ENCODE data around the gene CDC42EP3. TPM values are rescaled to one million over a fixed set of nuclear protein-coding genes. Genes with fewer than 3 reads are reported as not detected.
A peak's percentile ranks its signal among the peaks of the same experiment; 100 is the strongest.

Gene CDC42EP3
- total and polyA plus RNA-seq, 3 donors from 2014 or later: 44.3 to 107 (median 50.6) TPM

GRCh38 chr2:37672104-37672869, 845 bp upstream of the CDC42EP3 start:
- TF ChIP-seq CTCF (IDR thresholded peaks at IDR 0.05) (no peak), POLR2A (IDR thresholded peaks at IDR 0.05) (no peak)
- peak; percentile 87 for DNase-seq
- intact Hi-C loops (cut with DNase I; ENCODE audit: low total_unique reads): no loop called here
- no peaks in the 10 kb centered on the region for H3K9me3 ChIP-seq
- H3K4me3 ChIP-seq: peak overlapping the region; percentile 83 to 95
- 2% methylated on average over 39 to 68 of the region's 69 CpGs for WGBS, 2 donors
- H3K27me3 ChIP-seq: no peaks in the 10 kb centered on the region
- no peaks in the 10 kb centered on the region for H3K36me3 ChIP-seq (ENCODE audit: low read depth, missing control alignments)
- peaks cover 3% of the 10 kb centered on the region for H3K4me1 ChIP-seq
- peak overlapping the region; percentile 88 to 94 for H3K27ac ChIP-seq

- TF ChIP-seq CTCF (IDR thresholded peaks at IDR 0.05) (no peak), POLR2A (IDR thresholded peaks at IDR 0.05) (no peak)
- Histone ChIP-seq H3K36me3 (ENCODE audit: low read depth, missing control alignments) (no peaks in the 10 kb centered on the region), H3K4me3 (peak overlapping the region; percentile 83 to 95), H3K27me3 (no peaks in the 10 kb centered on the region), H3K27ac (peak overlapping the region; percentile 88 to 94), H3K9me3 (no peaks in the 10 kb centered on the region), H3K4me1 (peaks cover 7% of the 10 kb centered on the region)
- 0% methylated on average over 28 of the region's 29 CpGs; no CpG with 5 or more reads in 1 of the 2 donors for WGBS, 2 donors
- DNase-seq: peak; percentile 19
- intact Hi-C loops (cut with DNase I; ENCODE audit: low total_unique reads): no loop called here
Measured at GRCh38 chr2:37671816-37672103, 318 bp upstream of the CDC42EP3 start.

GRCh38 chr2:37670378-37671008, 949 bp downstream of the CDC42EP3 start:
- intact Hi-C loops (cut with DNase I; ENCODE audit: low total_unique reads): no loop called here
- peaks cover 7% of the 10 kb centered on the region for H3K4me1 ChIP-seq
- peak overlapping the region; percentile 83 to 95 for H3K4me3 ChIP-seq
- no peak for TF ChIP-seq CTCF (IDR thresholded peaks at IDR 0.05)
- no peak for TF ChIP-seq POLR2A (IDR thresholded peaks at IDR 0.05)
- no peaks in the 10 kb centered on the region for H3K36me3 ChIP-seq (ENCODE audit: low read depth, missing control alignments)
- DNase-seq: no peak
- 8 to 10% methylated on average over 11 of the region's 11 CpGs for WGBS, 2 donors
- H3K27ac ChIP-seq: peak overlapping the region; percentile 75 to 88
- H3K27me3 ChIP-seq: no peaks in the 10 kb centered on the region
- no peaks in the 10 kb centered on the region for H3K9me3 ChIP-seq

- peak overlapping the region in 1 of 2 donors; percentile 88 for H3K27ac ChIP-seq
- H3K27me3 ChIP-seq: no peaks in the 10 kb centered on the region
- intact Hi-C loops (cut with DNase I; ENCODE audit: low total_unique reads): no loop called here
- WGBS, 2 donors: 66 to 70% methylated on average over 3 of the region's 3 CpGs
- no peak for TF ChIP-seq CTCF (IDR thresholded peaks at IDR 0.05)
- no peak for TF ChIP-seq POLR2A (IDR thresholded peaks at IDR 0.05)
- H3K4me3 ChIP-seq: peak overlapping the region; percentile 83 to 95
- no peaks in the 10 kb centered on the region for H3K9me3 ChIP-seq
- DNase-seq: no peak
- H3K36me3 ChIP-seq (ENCODE audit: low read depth, missing control alignments): no peaks in the 10 kb centered on the region
- H3K4me1 ChIP-seq: peaks cover 7% of the 10 kb centered on the region
Measured at GRCh38 chr2:37669446-37669845, 2.0 kb downstream of the CDC42EP3 start.

Data from testis (tissue), 3 donors.